WTC11 (cell line): ENCODE results near the gene KNSTRN.

Experiments
- TF ChIP-seq, protein P1 (sequence below): fragments of 200-600 bp; IDR thresholded peaks from 2 replicates; pipeline ENCODE4 v1.8.0; 2022; ENCODE audit warnings: antibody characterized with exemption
- TF ChIP-seq, protein P2 (sequence below): sonication (generic); formaldehyde crosslinking; IDR thresholded peaks from 2 replicates; pipeline ENCODE4 v1.8.1; 2023; ENCODE audit warnings: mild to moderate bottlenecking, missing genetic modification reagents, moderate library complexity

DNA sequence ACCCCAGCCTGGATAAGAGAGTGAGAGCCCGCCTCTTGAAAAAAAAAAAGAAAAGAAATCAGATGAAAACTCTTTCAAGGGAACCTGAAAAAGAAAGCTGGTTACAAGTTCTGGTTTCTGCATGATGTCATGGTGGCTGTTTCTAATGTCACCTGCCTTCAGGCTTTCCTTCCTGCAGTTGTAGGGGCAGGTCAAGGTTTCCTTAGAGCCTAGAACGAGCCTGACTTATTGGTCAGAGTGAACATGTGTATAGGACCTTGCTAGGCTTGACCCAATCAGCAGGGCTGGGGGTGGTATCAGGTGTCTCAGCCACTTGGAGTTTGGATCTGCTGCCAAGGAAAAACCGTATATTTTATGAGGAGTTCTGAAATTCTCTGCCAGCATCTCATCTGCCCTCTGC is 26.8 kb downstream of the KNSTRN start:
- TF ChIP-seq, protein P1, sequence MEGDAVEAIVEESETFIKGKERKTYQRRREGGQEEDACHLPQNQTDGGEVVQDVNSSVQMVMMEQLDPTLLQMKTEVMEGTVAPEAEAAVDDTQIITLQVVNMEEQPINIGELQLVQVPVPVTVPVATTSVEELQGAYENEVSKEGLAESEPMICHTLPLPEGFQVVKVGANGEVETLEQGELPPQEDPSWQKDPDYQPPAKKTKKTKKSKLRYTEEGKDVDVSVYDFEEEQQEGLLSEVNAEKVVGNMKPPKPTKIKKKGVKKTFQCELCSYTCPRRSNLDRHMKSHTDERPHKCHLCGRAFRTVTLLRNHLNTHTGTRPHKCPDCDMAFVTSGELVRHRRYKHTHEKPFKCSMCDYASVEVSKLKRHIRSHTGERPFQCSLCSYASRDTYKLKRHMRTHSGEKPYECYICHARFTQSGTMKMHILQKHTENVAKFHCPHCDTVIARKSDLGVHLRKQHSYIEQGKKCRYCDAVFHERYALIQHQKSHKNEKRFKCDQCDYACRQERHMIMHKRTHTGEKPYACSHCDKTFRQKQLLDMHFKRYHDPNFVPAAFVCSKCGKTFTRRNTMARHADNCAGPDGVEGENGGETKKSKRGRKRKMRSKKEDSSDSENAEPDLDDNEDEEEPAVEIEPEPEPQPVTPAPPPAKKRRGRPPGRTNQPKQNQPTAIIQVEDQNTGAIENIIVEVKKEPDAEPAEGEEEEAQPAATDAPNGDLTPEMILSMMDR: no peak
- TF ChIP-seq, protein P2, sequence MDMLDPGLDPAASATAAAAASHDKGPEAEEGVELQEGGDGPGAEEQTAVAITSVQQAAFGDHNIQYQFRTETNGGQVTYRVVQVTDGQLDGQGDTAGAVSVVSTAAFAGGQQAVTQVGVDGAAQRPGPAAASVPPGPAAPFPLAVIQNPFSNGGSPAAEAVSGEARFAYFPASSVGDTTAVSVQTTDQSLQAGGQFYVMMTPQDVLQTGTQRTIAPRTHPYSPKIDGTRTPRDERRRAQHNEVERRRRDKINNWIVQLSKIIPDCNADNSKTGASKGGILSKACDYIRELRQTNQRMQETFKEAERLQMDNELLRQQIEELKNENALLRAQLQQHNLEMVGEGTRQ (CRISPR knock-in tag): no peak
